Measurements from ENCODE around the gene HSPB9.

GRCh38 chr17:42104264-42104663, 18.3 kb upstream of the HSPB9 start:
- TF ChIP-seq EP300 (IDR thresholded peaks at IDR 0.05; ENCODE audit: borderline replicate concordance) (no peak), MAX (IDR thresholded peaks at IDR 0.05) (no peak), RAD21 (IDR thresholded peaks at IDR 0.05; ENCODE audit: low read depth) (no peak), EGR1 (IDR thresholded peaks at IDR 0.05) (no peak), TAF1 (IDR thresholded peaks at IDR 0.05; ENCODE audit: low read depth) (no peak), CEBPB (IDR thresholded peaks at IDR 0.05) (no peak), REST (IDR thresholded peaks at IDR 0.05; ENCODE audit: low read depth) (no peak), CREB1 (IDR thresholded peaks at IDR 0.05; ENCODE audit: low read depth) (no peak), TEAD4 (IDR thresholded peaks at IDR 0.05) (no peak), YY1 (IDR thresholded peaks at IDR 0.05; ENCODE audit: low read depth) (no peak), USF1 (IDR thresholded peaks at IDR 0.05) (no peak), TCF12 (IDR thresholded peaks at IDR 0.05; ENCODE audit: low read depth) (no peak), FOXM1 (IDR thresholded peaks at IDR 0.05; ENCODE audit: borderline replicate concordance, low read depth) (no peak)

Measured in Ishikawa (cell line).